Stimulated activated CD4-positive, alpha-beta T cell treated with anti-CD3 and anti-CD28 coated beads, Interleukin-1b, Interleukin-23, amount 100 ng/mL, for 24 hours (primary cell): Measurements from ENCODE around the gene RRP1B.
"Not testable (repeated sequence)": the region's sequence is repeated elsewhere in the genome, so short reads cannot be mapped to it uniquely, and the experiment has no call there.

Experiments used
- DNase-seq, 4 experiments: peaks; one replicate each; pipeline ENCODE4 v3.0.0-alpha.2; 2020; ENCODE audit warnings: low read depth in 4 of 4, low spot score in 1 of 4

The RRP1B gene

GRCh38 chr21:43640400-43640799, 19.0 kb upstream of the RRP1B start:
- DNase-seq = no peak

- no peak for DNase-seq
Measured at GRCh38 chr21:43643193-43643592, 16.2 kb upstream of the RRP1B start.

- no peak for DNase-seq
Measured at GRCh38 chr21:43644071-43644470, 15.3 kb upstream of the RRP1B start.

- DNase-seq = no peak
Measured at GRCh38 chr21:43644609-43645008, 14.8 kb upstream of the RRP1B start.

GRCh38 chr21:43645136-43645891, 14.0 kb upstream of the RRP1B start:
- DNase-seq = no peak

- no peak for DNase-seq
Measured at GRCh38 chr21:43645976-43646375, 13.4 kb upstream of the RRP1B start.

GRCh38 chr21:43646550-43647260, 12.7 kb upstream of the RRP1B start:
- DNase-seq = peak; percentile 65 to 79 (median 75)

GRCh38 chr21:43648171-43648570, 11.2 kb upstream of the RRP1B start:
- DNase-seq = no peak

- not testable (repeated sequence) for DNase-seq
Measured at GRCh38 chr21:43651926-43652325, 7.4 kb upstream of the RRP1B start.

- DNase-seq = no peak
Measured at GRCh38 chr21:43652616-43653015, 6.7 kb upstream of the RRP1B start.

GRCh38 chr21:43653626-43654025, 5.7 kb upstream of the RRP1B start:
- DNase-seq = no peak

GRCh38 chr21:43654806-43655489, 4.4 kb upstream of the RRP1B start:
- DNase-seq = no peak

- DNase-seq = no peak
Measured at GRCh38 chr21:43657355-43658087, 1.8 kb upstream of the RRP1B start.

GRCh38 chr21:43658088-43658741, 1.1 kb upstream of the RRP1B start:
- DNase-seq = no peak

- DNase-seq = no peak
Measured at GRCh38 chr21:43658769-43659135, 608 bp upstream of the RRP1B start.

- no peak for DNase-seq
Measured at GRCh38 chr21:43662286-43662685, 2.9 kb downstream of the RRP1B start.

- DNase-seq = no peak
Measured at GRCh38 chr21:43663033-43663432, 3.7 kb downstream of the RRP1B start.

- DNase-seq = no peak
Measured at GRCh38 chr21:43664358-43664757, 5.0 kb downstream of the RRP1B start.

- DNase-seq = no peak
Measured at GRCh38 chr21:43665879-43666278, 6.5 kb downstream of the RRP1B start.

GRCh38 chr21:43667191-43667904, 8.0 kb downstream of the RRP1B start:
- no peak for DNase-seq
